Activated T-cell treated with anti-CD3 and anti-CD28 coated beads, Interleukin-2, amount 50 U/mL, for 48 hours (primary cell): ENCODE measurements around the gene MSMO1.
"Not testable (repeated sequence)": the region's sequence is repeated elsewhere in the genome, so short reads cannot be mapped to it uniquely, and the experiment has no call there.

Experiments
- DNase-seq, 2 experiments: peaks; one replicate each; pipeline ENCODE4 v3.0.0-alpha.2; 2020

The MSMO1 gene

GRCh38 chr4:165325732-165326512, 1.5 kb upstream of the MSMO1 start:
- peak; percentile 29 to 32 for DNase-seq

- peak in 1 of 2 experiments; percentile 29 for DNase-seq
These were observed 648 bp upstream of the MSMO1 start for GRCh38 chr4:165326831-165327210.

GRCh38 chr4:165328101-165328425, 594 bp downstream of the MSMO1 start:
- DNase-seq, result no peak

- no peak for DNase-seq
These were observed 1.2 kb downstream of the MSMO1 start for GRCh38 chr4:165328708-165329107.

GRCh38 chr4:165330071-165330470, 2.6 kb downstream of the MSMO1 start:
- DNase-seq, result no peak

GRCh38 chr4:165330666-165331065, 3.2 kb downstream of the MSMO1 start:
- DNase-seq, result peak in 1 of 2 experiments; percentile 28

- no peak for DNase-seq
These were observed 3.9 kb downstream of the MSMO1 start for GRCh38 chr4:165331359-165331758.

- no peak for DNase-seq
These were observed 4.4 kb downstream of the MSMO1 start for GRCh38 chr4:165331823-165332222.

- no peak for DNase-seq
These were observed 5.0 kb downstream of the MSMO1 start for GRCh38 chr4:165332502-165332901.

GRCh38 chr4:165335163-165335703, 7.8 kb downstream of the MSMO1 start:
- no peak for DNase-seq

- no peak for DNase-seq
These were observed 9.3 kb downstream of the MSMO1 start for GRCh38 chr4:165336743-165337142.

- DNase-seq, result not testable (repeated sequence)
These were observed 14.9 kb downstream of the MSMO1 start for GRCh38 chr4:165342340-165342739.

- no peak for DNase-seq
These were observed 16.1 kb downstream of the MSMO1 start for GRCh38 chr4:165343353-165344191.

- no peak for DNase-seq
These were observed 18.4 kb downstream of the MSMO1 start for GRCh38 chr4:165345666-165346417.

GRCh38 chr4:165347647-165348569, 20.4 kb downstream of the MSMO1 start:
- no peak for DNase-seq

- peak; percentile 25 to 29 for DNase-seq
These were observed 24.1 kb downstream of the MSMO1 start for GRCh38 chr4:165351359-165352130.

- DNase-seq, result peak in 1 of 2 experiments; percentile 23
These were observed 28.4 kb downstream of the MSMO1 start for GRCh38 chr4:165355900-165356300.

- no peak for DNase-seq
These were observed 32.0 kb downstream of the MSMO1 start for GRCh38 chr4:165359506-165359905.

- DNase-seq, result no peak
These were observed 32.7 kb downstream of the MSMO1 start for GRCh38 chr4:165360041-165360695.

GRCh38 chr4:165360985-165361670, 33.7 kb downstream of the MSMO1 start:
- no peak for DNase-seq
